ENCODE results near the gene B4GALT3.
A peak's percentile ranks its signal among the peaks of the same experiment; 100 is the strongest.

The B4GALT3 gene

GRCh38 chr1:161201836-161202712 lies 24.8 kb upstream of the B4GALT3 start, which contains the start of gene NDUFS2:
Gene NDUFS2, plus strand, starts transcription at chr1:161202367. Its CDS starts 19 bp downstream, at chr1:161202386.
- DNase-seq: peak; percentile 90 to 98 (median 95)

- no peak for DNase-seq
Observed at GRCh38 chr1:161200992-161201835, 23.9 kb upstream of the B4GALT3 start.

- DNase-seq: peak in 1 of 5 donors; percentile 45
Observed at GRCh38 chr1:161200421-161200991, 23.2 kb upstream of the B4GALT3 start.

GRCh38 chr1:161199506-161200139 lies 22.3 kb upstream of the B4GALT3 start:
- no peak for DNase-seq

- DNase-seq: no peak
Observed at GRCh38 chr1:161198897-161199431, 21.7 kb upstream of the B4GALT3 start, which contains the start of gene ADAMTS4. Gene ADAMTS4, minus strand, starts transcription at chr1:161199054. Its CDS starts 427 bp downstream, at chr1:161198627.

- no peak for DNase-seq
Observed at GRCh38 chr1:161198194-161198896, 21.0 kb upstream of the B4GALT3 start.

GRCh38 chr1:161197560-161198193 lies 20.4 kb upstream of the B4GALT3 start:
- no peak for DNase-seq

GRCh38 chr1:161196521-161197451 lies 19.5 kb upstream of the B4GALT3 start:
- no peak for DNase-seq

- DNase-seq: no peak
Observed at GRCh38 chr1:161196111-161196510, 18.8 kb upstream of the B4GALT3 start.

GRCh38 chr1:161195171-161195570 lies 17.9 kb upstream of the B4GALT3 start:
- no peak for DNase-seq

GRCh38 chr1:161193561-161194235 lies 16.4 kb upstream of the B4GALT3 start:
- no peak for DNase-seq

GRCh38 chr1:161192476-161193465 lies 15.5 kb upstream of the B4GALT3 start:
- DNase-seq: peak; percentile 30 to 79 (median 47)

- no peak for DNase-seq
Observed at GRCh38 chr1:161191971-161192370, 14.7 kb upstream of the B4GALT3 start.

GRCh38 chr1:161190962-161191521 lies 13.7 kb upstream of the B4GALT3 start:
- no peak for DNase-seq

- DNase-seq: no peak
Observed at GRCh38 chr1:161189036-161189435, 11.7 kb upstream of the B4GALT3 start.

GRCh38 chr1:161188381-161188780 lies 11.1 kb upstream of the B4GALT3 start:
- no peak for DNase-seq

GRCh38 chr1:161187311-161187710 lies 10.0 kb upstream of the B4GALT3 start:
- no peak for DNase-seq

Measured in T-helper 1 cell (primary cell).